Neural progenitor cell (in vitro differentiated cells): ENCODE results near the gene SPACA9.

Source experiments
- EZH2 ChIP-seq: fragments of 200-600 bp; sonication (generic); IDR thresholded peaks from 2 replicates; pipeline ENCODE4 v1.6.1; 2017; ENCODE audit warnings: antibody characterized with exemption, mild to moderate bottlenecking, moderate library complexity
- EZH2phosphoT487 ChIP-seq: fragments of 200-600 bp; sonication (generic); IDR thresholded peaks from 2 replicates; pipeline ENCODE4 v1.6.1; 2017; ENCODE audit warnings: antibody characterized with exemption
- TF ChIP-seq, protein P1 (sequence below): fragments of 200-600 bp; sonication (generic); IDR thresholded peaks from 2 replicates; pipeline ENCODE4 v1.5.1; 2017; ENCODE audit warnings: antibody characterized with exemption, mild to moderate bottlenecking

DNA sequence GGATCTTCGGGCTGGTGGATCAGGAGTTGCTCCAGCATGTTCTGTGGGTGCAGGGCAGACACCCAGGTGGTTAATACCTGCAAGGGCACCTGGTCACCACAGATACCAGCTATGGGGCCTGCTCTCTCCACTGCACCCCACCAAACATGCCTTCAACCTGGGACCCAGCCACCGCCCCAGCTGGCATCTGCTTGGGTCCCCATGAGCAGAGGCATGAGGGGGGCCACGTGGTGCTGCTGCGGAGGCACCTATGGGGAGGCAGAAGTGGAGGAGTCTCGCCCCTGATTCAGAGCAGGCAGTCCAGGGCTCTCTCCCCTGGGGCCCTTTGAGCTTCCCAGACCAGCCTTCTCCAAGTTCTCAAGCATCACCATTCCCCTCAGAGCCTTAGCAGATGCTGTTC, 3.5 kb upstream of the SPACA9 start:
- TF ChIP-seq, protein P1, sequence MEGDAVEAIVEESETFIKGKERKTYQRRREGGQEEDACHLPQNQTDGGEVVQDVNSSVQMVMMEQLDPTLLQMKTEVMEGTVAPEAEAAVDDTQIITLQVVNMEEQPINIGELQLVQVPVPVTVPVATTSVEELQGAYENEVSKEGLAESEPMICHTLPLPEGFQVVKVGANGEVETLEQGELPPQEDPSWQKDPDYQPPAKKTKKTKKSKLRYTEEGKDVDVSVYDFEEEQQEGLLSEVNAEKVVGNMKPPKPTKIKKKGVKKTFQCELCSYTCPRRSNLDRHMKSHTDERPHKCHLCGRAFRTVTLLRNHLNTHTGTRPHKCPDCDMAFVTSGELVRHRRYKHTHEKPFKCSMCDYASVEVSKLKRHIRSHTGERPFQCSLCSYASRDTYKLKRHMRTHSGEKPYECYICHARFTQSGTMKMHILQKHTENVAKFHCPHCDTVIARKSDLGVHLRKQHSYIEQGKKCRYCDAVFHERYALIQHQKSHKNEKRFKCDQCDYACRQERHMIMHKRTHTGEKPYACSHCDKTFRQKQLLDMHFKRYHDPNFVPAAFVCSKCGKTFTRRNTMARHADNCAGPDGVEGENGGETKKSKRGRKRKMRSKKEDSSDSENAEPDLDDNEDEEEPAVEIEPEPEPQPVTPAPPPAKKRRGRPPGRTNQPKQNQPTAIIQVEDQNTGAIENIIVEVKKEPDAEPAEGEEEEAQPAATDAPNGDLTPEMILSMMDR = no peak
- TF ChIP-seq EZH2 = no peak
- no peak for TF ChIP-seq EZH2phosphoT487
